ENCODE results near the gene SMAGP.
"Not testable (repeated sequence)": the region's sequence is repeated elsewhere in the genome, so short reads cannot be mapped to it uniquely, and the experiment has no call there.

SMAGP gene

DNA sequence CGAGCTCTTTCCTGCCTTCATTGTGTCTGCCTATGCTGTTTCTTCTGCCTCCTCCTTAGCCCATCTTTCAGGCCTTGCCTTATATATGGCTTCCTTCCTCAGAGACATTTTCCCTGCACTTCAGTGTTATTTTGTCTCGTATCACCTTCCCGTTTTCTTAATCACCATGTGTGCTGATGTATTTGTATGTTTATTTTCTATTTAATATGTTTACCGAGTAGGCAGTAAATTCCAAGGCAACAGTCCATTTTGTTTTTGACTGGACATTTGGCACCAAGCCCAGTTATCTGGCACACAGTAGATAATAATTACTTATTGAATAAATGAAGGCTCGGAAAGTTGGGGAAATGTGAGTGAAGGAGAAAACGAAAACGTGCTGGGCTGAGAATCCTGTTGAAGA is 47.8 kb downstream of the SMAGP start:
- no peak for DNase-seq

DNA sequence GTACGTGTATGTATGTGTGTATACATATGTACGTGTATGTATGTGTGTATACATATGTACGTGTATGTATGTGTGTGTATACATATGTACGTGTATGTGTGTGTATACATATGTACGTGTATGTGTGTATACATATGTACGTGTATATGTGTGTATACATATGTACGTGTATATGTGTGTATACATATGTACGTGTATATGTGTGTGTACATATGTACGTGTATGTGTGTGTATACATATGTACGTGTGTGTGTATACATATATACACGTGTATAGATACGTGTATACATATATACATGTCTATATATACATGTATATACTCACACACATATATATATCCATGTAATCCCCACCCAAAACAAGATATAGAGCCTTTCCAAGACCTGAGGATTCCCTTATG is 50.4 kb downstream of the SMAGP start:
- not testable (repeated sequence) for DNase-seq

GRCh38 chr12:51219322-51219721 is 50.9 kb downstream of the SMAGP start:
- DNase-seq: no peak

- DNase-seq: no peak
Measured at GRCh38 chr12:51218607-51219161, 51.5 kb downstream of the SMAGP start.

GRCh38 chr12:51217968-51218606 is 52.1 kb downstream of the SMAGP start, which contains the start of gene POU6F1:
Gene POU6F1, minus strand, starts transcription at chr12:51218062. Its CDS starts 11,226 bp downstream, at chr12:51206836.
- peak; percentile 79 for DNase-seq

DNA sequence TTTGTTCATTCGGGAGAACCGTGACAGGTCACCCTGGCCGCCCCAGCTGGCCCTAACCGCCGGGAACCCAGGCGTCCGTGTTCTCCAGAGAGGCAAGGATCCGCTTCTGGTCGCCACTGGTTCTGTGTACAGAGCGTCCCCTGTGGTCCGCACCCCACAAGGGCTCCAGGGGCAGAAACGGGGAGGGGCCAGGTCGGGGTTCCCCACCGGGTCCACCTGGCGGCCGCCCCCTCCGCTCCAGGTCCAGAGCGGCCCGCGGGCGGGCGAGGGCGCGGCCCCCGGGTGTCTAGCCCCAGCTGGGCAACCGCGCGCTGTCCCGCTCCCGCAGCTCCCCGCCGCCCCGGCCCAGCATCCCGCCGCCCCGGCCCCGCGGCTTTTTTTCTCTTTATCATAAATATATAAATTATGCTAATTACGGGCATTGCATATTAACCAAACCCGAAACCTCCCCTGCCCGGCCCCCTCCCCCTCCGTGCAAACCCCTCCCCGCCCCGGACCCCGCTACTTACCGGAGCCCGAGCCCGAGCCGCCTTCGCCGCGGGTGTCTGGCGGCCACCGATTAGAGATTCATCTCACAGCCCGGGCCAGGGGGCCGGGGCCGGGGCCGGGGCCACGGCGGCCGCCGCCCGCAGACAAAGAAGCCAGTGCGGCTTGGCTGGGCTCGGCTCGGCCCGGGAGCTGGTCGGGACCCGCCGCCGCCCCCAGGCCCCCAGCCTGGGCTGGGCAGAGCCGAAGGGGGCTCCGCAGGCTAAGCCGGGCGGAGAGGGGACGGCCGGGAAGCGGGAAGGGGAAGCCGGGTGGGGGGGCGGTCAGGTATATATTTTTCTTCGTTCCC is 52.9 kb downstream of the SMAGP start:
- DNase-seq: peak; percentile 29

DNA sequence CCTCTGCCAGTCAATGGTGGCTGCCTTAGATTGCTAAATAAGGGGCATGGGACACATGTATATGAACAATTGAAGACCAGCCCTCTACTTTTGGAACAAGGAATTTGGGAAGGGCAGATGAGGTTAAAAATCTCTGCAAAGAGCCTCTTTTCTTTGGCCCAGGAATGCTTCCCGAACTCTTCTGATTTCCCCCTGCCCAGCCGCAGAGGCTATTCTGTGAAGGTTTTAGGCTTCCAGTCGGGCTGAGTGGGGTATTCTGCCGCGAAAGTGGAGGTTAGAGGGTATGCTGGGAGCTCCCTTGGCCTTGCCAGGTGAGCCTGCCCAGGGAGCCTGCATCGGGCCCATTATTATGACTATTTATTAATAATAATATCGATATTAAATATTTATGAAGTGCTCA is 53.6 kb downstream of the SMAGP start:
- no peak for DNase-seq

DNA sequence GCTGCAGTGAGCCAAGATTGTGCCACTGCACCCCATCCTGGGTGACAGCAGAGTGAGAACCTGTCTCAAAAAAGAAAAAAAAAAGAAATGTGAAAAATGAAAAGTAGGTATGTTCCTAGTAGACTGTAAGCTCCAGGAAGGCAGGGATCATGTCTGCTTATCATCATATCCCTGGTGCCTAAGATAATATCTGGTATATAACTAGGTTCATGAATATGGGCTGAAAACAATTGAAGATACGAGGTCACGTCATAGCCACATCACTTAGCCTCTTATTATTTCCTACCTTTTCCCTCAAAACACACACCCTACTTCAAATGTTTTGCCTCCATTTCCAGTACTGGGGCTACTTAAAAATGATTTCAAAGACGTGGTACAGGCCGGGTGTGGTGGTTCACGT is 55.3 kb downstream of the SMAGP start:
- DNase-seq: no peak

DNA sequence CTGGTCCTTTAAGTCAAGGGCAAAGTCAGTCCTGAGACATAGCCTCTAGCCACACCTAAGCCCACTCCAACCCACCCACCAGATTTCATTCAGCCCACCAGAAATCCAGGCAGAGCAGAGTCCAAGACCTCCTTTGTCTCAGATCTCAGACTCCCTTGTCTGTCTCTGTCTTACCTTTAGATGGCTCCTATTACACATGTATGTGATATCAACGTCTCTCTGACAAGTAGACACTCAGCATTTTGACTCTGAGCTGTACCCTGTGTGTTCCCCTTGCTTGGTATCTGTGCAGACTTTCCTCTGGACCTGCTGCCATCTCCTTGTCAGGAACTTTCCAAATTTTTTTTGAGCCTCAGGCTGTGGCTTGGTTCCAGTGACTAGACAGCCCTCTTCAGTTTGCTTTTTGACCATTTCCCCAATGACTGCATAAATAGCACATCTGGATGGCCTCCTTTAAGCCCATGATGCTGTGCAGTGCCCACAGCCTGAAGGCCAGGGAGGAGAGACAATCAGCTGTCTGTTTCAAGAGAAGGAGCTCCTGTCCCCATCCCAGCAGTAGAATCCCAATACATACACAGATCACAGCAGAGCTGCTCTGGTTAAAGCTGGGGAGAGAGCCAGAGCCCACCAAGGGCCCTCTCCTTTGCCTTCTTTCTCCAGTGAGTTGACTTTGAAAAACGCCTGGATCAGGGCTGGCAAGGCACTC is 59.4 kb downstream of the SMAGP start:
- DNase-seq: no peak

DNA sequence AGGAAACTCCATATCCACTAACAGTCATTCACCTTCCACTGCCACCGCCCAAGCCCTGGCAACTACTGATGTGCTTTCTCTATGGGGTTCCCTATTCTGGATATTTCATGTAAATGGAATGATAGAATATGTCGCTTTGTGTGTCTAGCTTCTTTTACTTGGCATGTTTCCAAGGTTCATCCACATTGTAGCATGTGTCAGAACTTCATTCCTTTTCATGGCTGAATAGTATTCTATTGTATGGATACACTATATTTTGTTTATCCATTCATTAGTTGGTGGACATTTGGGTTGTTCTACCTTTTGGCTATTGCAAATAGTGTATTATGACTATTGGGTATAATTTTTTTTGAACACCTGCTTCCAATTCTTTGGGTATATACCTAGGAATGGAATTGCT is 61.0 kb downstream of the SMAGP start:
- no peak for DNase-seq

GRCh38 chr12:51208016-51208660 is 62.1 kb downstream of the SMAGP start:
- DNase-seq: no peak

GRCh38 chr12:51205350-51205749 is 64.9 kb downstream of the SMAGP start:
- no peak for DNase-seq

DNA sequence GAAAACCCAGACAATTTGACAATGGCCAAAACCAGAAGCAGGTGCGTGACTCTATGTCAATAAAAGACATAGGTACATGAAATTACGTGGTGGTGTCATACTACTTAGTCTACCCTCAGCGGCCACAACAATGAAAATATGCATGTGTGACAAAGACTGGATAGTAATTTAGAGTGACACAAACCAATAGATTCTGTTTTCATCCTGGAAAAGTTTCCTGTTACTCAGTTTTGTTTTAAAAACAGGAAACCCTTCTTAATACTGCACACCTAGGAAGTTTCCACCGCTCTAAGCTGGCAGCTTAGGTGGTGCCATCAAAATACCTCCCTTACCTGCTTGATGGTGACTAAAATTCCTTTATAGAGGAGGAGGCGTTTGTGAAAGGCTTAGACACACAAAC is 67.5 kb downstream of the SMAGP start:
- no peak for DNase-seq

DNA sequence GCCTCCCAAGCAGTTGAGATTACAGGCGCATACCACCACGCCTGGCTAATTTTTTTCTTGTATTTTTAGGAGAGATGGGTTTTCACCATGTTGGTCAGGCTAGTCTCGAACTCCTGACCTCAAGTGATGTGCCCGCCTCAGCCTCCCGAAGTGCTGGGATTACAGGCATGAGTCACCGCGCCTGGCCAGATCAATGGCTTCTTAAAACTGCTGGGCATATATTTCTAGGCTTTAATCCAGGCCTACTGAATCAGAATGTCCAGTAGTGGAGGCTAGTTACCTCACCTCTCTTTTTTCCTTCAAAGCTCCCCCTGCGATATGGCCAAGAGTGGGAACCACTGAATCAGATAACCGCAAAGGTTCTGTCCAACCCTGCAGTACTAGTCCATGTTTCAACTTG is 69.4 kb downstream of the SMAGP start:
- DNase-seq: no peak

DNA sequence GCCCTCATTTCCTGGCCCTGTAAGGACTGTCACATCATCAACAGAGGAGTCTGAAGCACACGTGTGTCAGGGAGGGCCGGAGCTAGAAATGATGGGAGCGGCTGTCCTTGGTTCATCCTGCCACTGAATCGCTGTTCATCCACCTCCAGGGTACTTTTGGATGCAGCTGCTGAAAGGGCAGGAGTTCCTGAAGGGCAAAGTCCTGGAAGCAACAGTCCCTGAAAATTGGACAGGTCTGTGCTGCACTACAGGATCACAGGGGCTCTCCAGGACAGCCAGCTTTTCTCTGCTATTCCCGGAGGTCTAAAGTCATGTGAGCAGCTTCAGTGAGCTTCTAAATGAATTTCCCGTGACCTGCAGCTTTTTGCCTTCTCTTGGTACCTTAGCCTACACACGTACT is 70.1 kb downstream of the SMAGP start:
- DNase-seq: no peak

- no peak for DNase-seq
Measured at GRCh38 chr12:51199366-51199945, 70.8 kb downstream of the SMAGP start.

DNA sequence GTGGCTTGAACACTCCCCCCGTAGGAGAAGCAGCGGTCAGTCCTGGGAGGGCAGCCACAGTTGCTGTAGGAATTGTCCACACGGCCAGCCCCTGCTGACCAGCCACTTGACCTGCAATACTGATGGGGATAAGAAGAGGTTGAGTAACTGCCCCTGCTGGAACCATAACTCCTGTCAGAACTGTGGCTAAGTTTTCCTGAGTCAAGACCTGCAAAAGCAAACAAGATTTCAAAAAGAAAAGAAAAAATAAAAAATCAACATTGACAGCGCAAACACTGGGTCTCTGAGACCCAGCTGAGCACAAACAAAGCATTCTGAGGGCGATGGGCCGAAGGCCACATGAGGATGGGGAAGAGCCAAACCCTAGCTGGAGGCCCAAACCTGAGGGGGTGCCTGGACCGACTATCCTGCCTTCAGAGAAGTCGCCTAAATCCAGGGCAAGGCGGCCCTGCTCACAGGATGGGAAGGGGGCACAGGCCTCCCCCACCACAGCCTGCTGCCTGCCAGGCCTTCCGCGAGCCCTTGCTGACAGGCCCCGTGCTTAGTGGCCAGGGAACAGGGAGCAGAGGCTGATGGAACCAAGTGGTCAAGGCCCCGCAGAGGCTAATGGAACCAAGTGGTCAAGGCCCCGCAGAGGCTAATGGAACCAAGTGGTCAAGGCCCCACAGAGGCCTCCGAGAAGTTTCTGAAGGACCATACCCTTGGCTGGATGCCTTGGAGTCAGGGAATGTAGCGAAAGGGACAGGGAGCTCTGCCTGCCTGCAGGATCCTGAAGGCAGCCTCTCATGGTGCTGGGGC is 71.4 kb downstream of the SMAGP start:
- no peak for DNase-seq

DNA sequence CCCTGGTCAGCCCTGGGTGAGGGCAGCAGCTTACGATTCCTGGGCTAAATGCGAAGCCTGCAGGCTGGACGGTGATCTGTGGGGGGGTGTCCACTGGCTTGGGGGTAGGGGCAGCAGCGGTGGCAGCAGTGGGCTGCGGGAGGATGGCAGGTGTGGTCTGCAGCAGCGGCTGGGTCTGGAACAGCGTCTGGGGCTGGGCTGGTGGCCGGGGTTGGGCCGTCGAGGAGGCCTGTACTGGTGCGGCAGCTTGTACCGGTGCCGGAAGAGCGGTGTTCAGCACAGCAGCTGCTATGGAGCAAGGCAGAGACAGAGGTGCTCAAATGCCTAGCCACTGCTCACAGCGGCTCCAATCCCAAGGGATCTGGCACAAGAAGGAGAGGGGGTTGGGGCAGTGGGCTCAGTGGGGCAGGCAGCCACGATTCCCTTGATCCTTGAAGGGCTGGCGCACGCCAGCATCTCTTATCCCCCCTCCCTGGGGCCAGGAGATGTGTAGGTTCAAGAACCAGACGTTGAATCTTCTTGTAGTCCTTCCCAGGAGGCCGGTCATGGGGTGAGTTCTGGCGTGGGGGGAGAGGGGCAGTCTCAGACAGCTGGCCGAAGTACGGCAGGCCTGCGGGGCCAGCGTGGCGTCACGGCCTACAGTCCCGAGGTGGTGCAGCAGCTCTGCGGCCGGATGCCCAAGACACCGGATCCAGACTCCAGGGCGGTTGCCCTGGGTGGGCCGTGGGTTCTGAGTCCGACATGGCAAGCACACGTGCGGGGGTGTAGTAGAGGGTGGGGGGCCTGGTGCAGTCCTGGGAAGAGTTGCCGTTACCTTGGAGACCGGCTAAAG is 72.3 kb downstream of the SMAGP start:
- DNase-seq: no peak

DNA sequence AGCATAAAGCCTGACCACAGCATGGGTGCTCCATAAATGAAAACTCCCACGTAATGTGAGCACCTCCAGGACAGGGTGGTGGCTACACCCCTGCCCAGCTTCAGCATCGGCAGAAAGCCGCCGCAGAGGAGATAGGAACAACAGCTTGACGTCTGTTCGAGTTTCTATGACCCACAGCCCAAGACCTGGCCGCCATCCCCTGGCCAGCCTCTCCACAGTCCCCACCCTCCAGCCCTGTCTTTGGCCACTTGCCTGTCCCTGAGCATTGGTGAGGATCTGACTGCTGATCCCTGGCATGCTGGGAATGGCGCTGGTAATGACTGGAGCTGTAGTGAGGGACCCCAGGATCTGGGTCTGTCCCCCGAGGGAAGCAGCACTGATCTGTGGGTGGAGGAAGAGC is 73.7 kb downstream of the SMAGP start:
- no peak for DNase-seq

DNA sequence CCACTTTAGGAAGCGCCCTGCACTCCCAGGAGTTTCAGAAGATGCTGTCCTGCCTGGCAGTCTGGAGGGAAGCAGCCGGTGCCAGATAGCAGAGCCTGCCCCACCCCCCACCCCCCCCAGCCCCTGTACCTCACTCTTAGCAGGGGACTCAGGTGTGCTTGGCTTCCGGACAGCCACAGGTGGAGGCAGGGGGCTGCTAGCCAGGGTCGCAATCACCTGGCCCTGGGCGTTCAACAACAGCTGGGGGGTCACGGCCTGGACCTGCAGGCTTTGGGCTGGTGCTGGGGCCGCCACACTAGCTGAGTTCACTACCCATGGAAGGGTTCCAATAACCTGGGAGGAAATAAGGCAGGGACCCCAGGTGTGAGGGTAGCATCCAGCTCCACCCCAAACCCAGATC is 74.4 kb downstream of the SMAGP start:
- no peak for DNase-seq
